ENCODE results near the gene ATP12A.

ATP12A gene

DNA sequence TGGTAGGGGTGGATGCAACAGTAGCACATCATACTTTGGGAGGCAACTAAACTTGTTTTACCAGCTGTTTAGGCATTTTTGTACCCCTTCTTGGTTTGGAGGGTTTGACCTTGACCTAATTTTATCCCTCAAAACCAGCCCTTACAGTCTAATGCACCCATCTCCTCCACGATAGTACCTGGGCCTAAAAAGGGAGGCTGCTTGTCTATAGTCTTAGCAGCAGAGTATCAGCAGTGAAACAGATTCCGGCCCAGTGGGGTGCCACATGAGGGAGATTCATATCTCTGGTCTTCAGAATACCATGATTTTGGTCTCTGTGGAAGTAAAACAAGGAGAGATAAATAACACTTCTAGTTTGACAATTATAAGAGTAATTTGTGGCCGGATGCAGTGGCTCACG lies 39.5 kb upstream of the ATP12A start:
- Histone ChIP-seq H3K4me3 (no peak overlapping the region), H3K27ac (no peak overlapping the region)
- DNase-seq (ENCODE audit: low spot score), result no peak
- TF ChIP-seq, protein P1, sequence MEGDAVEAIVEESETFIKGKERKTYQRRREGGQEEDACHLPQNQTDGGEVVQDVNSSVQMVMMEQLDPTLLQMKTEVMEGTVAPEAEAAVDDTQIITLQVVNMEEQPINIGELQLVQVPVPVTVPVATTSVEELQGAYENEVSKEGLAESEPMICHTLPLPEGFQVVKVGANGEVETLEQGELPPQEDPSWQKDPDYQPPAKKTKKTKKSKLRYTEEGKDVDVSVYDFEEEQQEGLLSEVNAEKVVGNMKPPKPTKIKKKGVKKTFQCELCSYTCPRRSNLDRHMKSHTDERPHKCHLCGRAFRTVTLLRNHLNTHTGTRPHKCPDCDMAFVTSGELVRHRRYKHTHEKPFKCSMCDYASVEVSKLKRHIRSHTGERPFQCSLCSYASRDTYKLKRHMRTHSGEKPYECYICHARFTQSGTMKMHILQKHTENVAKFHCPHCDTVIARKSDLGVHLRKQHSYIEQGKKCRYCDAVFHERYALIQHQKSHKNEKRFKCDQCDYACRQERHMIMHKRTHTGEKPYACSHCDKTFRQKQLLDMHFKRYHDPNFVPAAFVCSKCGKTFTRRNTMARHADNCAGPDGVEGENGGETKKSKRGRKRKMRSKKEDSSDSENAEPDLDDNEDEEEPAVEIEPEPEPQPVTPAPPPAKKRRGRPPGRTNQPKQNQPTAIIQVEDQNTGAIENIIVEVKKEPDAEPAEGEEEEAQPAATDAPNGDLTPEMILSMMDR (IDR thresholded peaks at IDR 0.05), result no peak

DNA sequence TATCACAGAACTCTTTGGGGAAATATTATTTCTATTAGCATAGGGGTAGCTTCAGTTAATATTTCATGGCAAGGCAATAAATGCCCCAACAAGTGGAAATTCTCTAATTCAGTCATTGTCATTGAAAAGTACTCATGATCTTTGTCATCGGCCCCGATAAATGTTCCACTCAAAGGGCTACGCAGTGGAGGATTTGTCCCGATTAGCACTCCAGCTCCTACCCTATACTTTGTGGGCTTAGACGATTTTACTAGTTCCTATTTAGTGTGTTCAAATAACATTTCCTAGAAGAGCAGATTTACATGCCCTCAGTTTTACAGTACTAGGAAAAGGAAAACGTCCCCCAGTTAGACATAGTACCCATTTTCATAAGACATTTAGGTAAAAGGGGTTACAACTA lies 38.0 kb upstream of the ATP12A start:
- H3K4me3 ChIP-seq, result no peak overlapping the region
- DNase-seq (ENCODE audit: low spot score), result no peak
- TF ChIP-seq, protein P1 (IDR thresholded peaks at IDR 0.05), result no peak
- no peak overlapping the region for H3K27ac ChIP-seq

DNA sequence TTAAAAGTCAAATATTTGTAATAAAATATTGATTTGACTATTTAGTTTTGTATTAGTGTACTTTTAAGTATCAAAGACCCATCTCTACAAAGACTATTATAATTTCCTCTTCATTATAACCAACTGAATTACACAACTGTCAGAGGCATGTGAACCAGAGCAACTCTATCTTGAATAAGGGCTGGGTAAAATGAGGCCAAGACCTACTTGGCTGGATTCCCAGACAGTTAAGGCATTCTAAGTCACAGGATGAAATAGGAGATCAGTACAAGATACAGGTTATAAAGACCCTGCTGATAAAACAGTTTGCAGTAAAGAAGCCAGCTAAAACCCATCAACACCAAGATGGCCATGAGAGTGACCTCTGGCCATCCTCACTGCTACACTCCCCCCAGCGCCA lies 36.2 kb upstream of the ATP12A start:
- Histone ChIP-seq H3K4me3 (no peak overlapping the region), H3K27ac (no peak overlapping the region)
- DNase-seq (ENCODE audit: low spot score), result no peak
- TF ChIP-seq, protein P1 (IDR thresholded peaks at IDR 0.05), result no peak

DNA sequence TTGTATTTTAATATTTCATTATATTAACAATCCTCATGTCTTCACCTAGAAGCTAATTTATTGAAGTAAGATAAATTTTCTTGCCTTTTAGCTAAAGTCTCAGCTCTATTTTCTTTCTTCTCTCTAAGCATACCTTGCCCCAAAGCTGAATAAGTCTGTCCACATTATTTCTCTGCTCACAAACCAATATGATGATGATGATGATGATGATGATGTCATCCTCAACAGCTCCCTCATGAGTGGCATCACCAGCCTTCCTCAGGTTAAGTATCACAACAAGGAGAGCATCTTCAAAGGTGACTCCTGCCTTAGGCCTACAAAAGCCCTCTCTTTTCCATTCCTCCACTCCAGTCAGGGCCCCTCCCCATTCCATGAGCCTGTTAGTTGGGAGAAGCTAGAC lies 31.9 kb upstream of the ATP12A start:
- no peak overlapping the region for H3K27ac ChIP-seq
- H3K4me3 ChIP-seq, result no peak overlapping the region
- no peak for DNase-seq (ENCODE audit: low spot score)
- TF ChIP-seq, protein P1 (IDR thresholded peaks at IDR 0.05), result no peak

DNA sequence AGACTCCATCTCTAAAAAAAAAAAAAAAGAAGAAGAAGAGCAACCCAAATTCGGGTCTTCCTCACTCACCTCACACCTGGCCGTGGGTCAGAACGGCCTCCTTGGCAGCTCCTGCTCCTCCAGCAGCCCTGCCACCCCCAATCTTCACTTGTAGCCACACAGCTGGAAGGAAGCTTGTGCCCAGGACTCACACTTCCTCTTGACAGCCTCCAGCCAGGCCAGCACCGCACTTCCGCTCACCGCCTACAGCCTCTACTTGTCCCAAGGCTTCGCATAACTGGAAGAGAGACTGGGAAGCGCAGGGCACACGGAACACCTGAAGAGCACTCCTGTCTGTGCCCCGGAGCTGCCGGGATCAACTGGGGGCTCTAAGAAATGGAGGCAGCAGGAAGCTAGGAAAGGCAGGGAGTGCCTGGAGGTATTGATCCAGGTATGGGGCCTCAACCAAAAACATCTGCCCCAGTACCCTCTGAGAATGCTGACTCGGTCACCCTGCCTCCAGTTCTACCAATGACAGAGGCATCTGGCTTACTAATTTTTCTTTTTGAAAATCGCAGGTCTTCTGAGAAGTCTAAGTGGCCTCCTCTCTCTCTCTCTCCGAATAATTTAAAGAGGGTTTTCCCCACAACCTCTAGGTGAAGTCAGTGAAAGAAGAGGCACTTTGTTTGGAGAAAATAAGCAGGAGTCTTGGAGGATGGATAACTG lies 31.1 kb upstream of the ATP12A start:
- TF ChIP-seq, protein P1 (IDR thresholded peaks at IDR 0.05), result no peak
- no peak for DNase-seq (ENCODE audit: low spot score)
- Histone ChIP-seq H3K4me3 (no peak overlapping the region), H3K27ac (no peak overlapping the region)

DNA sequence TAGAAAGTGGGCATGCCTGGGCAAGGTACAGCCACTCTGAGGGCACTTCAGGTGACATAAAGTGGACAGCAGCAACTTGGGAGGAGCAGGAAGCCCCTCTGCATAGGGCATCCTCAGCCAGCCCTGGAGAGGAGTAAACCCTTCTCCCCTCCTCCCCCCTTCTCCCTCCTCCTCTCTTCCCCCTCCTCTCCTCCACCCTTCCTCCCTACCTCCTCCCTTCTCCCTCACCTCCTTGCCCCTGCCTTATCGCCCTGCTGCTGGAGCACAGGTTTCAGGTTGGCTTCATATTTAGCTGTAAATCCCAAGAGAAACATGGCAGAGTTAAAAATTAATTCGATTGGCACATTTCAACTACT lies 30.5 kb upstream of the ATP12A start:
- no peak overlapping the region for H3K27ac ChIP-seq
- no peak for DNase-seq (ENCODE audit: low spot score)
- TF ChIP-seq, protein P1 (IDR thresholded peaks at IDR 0.05), result no peak
- H3K4me3 ChIP-seq, result no peak overlapping the region

DNA sequence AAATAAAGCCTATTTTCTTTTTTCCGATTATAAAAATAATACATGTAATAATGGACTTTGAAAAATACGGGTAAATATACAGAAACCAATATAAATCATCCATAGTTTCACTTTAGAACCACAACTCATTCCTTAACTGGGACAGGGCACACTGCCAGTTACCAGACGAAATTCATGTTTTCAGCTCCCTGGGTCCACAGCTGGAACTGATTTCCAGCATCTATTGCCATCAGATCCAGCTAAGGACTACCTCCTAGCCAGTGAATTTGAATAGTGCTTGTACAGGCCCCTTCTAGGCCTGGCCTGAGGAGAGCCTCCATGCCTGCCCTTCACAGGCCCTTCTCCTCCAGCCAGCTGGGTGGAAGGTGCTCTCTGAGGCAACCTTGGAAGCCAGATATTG lies 30.0 kb upstream of the ATP12A start:
- H3K27ac ChIP-seq, result no peak overlapping the region
- DNase-seq (ENCODE audit: low spot score), result no peak

More for the DNA sequence above, 30.0 kb upstream of the ATP12A start:
- TF ChIP-seq, protein P1 (IDR thresholded peaks at IDR 0.05), result no peak
- no peak overlapping the region for H3K4me3 ChIP-seq

All from coronary artery (tissue), 2 donors.